Brain microvascular endothelial cell (primary cell): Measurements from ENCODE around the gene SYT6.

Experiments
- DNase-seq: peaks from one replicate; pipeline ENCODE4 v3.0.0-alpha.2; 2020
- H3K27ac ChIP-seq: fragments of 250-450 bp; sonication (Bioruptor Pico); 2 replicates; pipeline ENCODE4 v1.5.1; 2020; ENCODE audit warnings: mild to moderate bottlenecking, moderate library complexity
- H3K27me3 ChIP-seq: fragments of 250-450 bp; sonication (Bioruptor Pico); replicated peaks from 2 replicates; pipeline ENCODE4 v1.5.1; 2020; ENCODE audit warnings: mild to moderate bottlenecking
- H3K36me3 ChIP-seq: fragments of 250-450 bp; sonication (Bioruptor Pico); replicated peaks from 2 replicates; pipeline ENCODE4 v1.5.1; 2020; ENCODE audit warnings: mild to moderate bottlenecking
- H3K4me3 ChIP-seq: 2 replicates; pipeline ENCODE4 v1.5.1; 2011; ENCODE audit warnings: low read depth, mild to moderate bottlenecking, control low read depth, low read length, moderate library complexity
- in situ Hi-C: cut with HindIII; loops from 2 replicates; pipeline ENCODE4 v1.10.0; 2017; ENCODE audit warnings: low sequenced_read_pairs, low pct_ligation_motif_present
- TF ChIP-seq, protein P1 (sequence below): IDR thresholded peaks from 2 replicates; pipeline ENCODE4 v1.5.1; 2011; ENCODE audit warnings: low read depth, mild to moderate bottlenecking, moderate library complexity, low read length, control low read depth, inconsistent platforms; ENCODE audit errors: missing control alignments

The SYT6 gene

DNA sequence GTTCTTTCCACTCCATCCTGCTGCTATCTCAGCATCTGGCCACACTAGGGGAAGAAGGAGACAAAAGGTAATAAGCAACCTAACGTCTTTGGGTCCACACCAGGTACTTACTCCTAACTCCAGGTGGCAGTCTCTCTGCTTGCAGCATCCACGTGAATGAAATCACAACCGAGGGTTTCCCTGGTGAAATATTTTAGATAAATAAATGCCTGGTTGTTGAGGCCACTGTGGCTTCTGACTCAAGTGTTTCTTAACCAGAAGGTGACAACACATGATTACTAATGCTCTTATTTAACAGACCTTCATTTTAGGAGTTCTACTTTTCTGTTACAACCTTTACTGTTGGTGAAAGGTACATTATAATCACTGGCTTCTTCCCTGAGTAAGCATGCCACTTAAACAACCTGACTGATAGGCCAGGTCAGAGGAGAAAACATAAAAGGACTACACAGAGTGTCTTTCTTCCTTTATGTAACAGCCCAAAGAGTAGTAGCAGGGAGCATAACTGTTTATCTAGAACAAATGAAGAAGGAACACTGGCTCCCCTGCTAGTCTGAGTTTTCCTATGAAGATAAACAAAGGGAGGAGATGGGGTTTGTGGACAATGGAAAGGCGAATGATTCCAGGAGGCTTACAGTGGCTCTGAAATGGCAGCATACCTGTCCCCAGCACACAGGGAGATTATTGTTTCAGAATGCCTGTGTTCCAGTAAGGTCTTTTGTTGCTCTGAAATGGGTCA lies 59.9 kb downstream of the SYT6 start:
- H3K4me3 ChIP-seq, result no peak overlapping the region
- no peak overlapping the region for H3K27ac ChIP-seq
- DNase-seq, result peak; percentile 22
- no peaks in the 10 kb centered on the region for H3K27me3 ChIP-seq
- in situ Hi-C loops, result no loop called here
- no peaks in the 10 kb centered on the region for H3K36me3 ChIP-seq
- TF ChIP-seq, protein P1, sequence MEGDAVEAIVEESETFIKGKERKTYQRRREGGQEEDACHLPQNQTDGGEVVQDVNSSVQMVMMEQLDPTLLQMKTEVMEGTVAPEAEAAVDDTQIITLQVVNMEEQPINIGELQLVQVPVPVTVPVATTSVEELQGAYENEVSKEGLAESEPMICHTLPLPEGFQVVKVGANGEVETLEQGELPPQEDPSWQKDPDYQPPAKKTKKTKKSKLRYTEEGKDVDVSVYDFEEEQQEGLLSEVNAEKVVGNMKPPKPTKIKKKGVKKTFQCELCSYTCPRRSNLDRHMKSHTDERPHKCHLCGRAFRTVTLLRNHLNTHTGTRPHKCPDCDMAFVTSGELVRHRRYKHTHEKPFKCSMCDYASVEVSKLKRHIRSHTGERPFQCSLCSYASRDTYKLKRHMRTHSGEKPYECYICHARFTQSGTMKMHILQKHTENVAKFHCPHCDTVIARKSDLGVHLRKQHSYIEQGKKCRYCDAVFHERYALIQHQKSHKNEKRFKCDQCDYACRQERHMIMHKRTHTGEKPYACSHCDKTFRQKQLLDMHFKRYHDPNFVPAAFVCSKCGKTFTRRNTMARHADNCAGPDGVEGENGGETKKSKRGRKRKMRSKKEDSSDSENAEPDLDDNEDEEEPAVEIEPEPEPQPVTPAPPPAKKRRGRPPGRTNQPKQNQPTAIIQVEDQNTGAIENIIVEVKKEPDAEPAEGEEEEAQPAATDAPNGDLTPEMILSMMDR, result peak; percentile 43

DNA sequence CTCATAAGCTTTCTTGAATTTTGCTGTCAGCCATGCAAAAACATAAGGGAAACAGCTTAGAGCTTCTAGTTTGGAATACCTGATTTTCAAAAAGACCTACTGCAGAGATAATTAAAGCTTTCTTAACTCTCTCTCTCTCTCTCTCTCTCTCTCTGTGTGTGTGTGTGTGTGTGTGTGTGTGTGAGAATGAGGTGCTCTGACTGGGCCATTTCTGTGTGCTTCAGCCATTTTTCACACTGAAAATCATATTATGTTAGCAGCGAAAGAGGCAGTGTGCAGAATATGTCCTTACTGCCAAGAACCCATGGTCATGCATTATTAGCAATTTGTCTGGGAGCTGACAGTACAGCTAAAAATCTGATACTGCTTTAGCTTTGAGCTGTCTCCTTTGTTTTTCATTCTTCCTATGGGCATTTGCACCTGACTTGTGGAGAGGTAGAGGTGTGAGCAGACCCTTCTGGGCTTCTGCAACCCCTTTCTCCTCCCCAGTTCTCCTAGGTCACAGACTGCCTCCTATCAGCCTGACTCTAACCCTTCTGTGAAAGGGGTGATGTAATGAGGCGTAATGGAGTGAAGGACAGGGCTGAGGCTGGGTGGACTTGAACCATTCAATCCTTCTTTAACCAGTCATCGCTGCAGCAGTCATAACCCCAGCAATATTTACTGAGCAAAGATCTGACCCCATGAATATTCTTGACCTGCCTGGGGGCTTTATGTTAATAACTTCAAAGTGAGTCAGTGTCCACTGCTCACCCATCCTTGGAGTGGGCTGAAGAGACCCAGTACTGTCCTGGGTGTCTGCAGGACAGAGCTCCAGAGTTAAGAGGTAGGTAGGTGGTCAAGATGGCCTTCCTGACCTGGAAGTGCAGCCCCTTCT lies 61.2 kb downstream of the SYT6 start:
- Histone ChIP-seq H3K36me3 (no peaks in the 10 kb centered on the region), H3K4me3 (no peak overlapping the region), H3K27me3 (no peaks in the 10 kb centered on the region), H3K27ac (no peak overlapping the region)
- in situ Hi-C loops, result no loop called here
- DNase-seq, result no peak
- TF ChIP-seq, protein P1, result no peak

DNA sequence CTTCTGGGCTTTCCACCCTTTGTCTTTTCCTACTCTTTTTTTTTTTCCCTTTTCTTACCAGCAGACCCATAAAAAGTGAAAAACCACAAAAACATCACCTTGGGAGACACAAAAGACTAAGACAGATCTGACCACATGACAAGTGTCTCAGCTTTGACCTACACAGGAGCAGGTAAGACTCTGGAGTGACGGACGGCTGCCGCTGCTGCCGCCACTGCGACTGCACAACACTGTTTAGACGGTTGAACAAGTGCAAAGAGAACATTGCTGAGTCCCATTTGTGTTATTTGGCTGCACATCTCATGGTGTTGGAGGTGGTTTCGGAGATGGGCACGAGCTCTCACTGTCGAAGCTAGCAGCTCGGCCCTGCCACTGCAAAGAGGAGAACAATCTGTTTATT lies 62.0 kb downstream of the SYT6 start:
- Histone ChIP-seq H3K36me3 (no peaks in the 10 kb centered on the region), H3K27ac (no peak overlapping the region), H3K27me3 (peaks cover 3% of the 10 kb centered on the region), H3K4me3 (no peak overlapping the region)
- TF ChIP-seq, protein P1, result no peak
- in situ Hi-C loops, result no loop called here
- DNase-seq, result no peak

- Histone ChIP-seq H3K27me3 (peaks cover 3% of the 10 kb centered on the region), H3K36me3 (no peaks in the 10 kb centered on the region), H3K27ac (no peak overlapping the region), H3K4me3 (no peak overlapping the region)
- in situ Hi-C loops, result no loop called here
- TF ChIP-seq, protein P1, result no peak
- DNase-seq, result no peak
Measured at GRCh38 chr1:114090738-114091505, 62.7 kb downstream of the SYT6 start.

GRCh38 chr1:114089502-114090138 lies 64.0 kb downstream of the SYT6 start:
- in situ Hi-C loops, result no loop called here
- Histone ChIP-seq H3K27me3 (peaks cover 3% of the 10 kb centered on the region), H3K27ac (no peak overlapping the region), H3K4me3 (no peak overlapping the region), H3K36me3 (no peaks in the 10 kb centered on the region)
- DNase-seq, result no peak
- TF ChIP-seq, protein P1, result no peak
